Choroid plexus epithelial cell (primary cell): ENCODE results near the gene HOXB7.

Experiments
- DNase-seq: peaks from one replicate; pipeline ENCODE4 v3.0.0-alpha.2; 2010; ENCODE audit warnings: low read depth
- H3K4me3 ChIP-seq: 2 replicates; pipeline ENCODE4 v1.5.1; 2011; ENCODE audit warnings: low read depth, mild to moderate bottlenecking, control low read depth, low read length, moderate library complexity
- CTCF ChIP-seq: conservative IDR thresholded peaks from 2 replicates; pipeline ENCODE4 v1.5.1; 2011; ENCODE audit warnings: low read depth, mild to moderate bottlenecking, control low read depth, inconsistent platforms, low read length, moderate library complexity

Gene HOXB7

GRCh38 chr17:48564188-48565021 is 46.4 kb downstream of the HOXB7 start:
- no peak for TF ChIP-seq CTCF
- no peak overlapping the region for H3K4me3 ChIP-seq
- DNase-seq = no peak

- H3K4me3 ChIP-seq = no peak overlapping the region
- TF ChIP-seq CTCF = no peak
- DNase-seq = no peak
Measured at GRCh38 chr17:48563867-48564187, 47.0 kb downstream of the HOXB7 start.

- DNase-seq = no peak
- no peak overlapping the region for H3K4me3 ChIP-seq
- TF ChIP-seq CTCF = no peak
Measured at GRCh38 chr17:48563385-48563838, 47.4 kb downstream of the HOXB7 start.

GRCh38 chr17:48562934-48563333 is 47.9 kb downstream of the HOXB7 start:
- TF ChIP-seq CTCF = no peak
- DNase-seq = no peak
- H3K4me3 ChIP-seq = no peak overlapping the region

- no peak for DNase-seq
- no peak overlapping the region for H3K4me3 ChIP-seq
- TF ChIP-seq CTCF = no peak
Measured at GRCh38 chr17:48561884-48562810, 48.7 kb downstream of the HOXB7 start.

GRCh38 chr17:48559840-48560817 is 50.7 kb downstream of the HOXB7 start:
- no peak overlapping the region for H3K4me3 ChIP-seq
- DNase-seq = no peak
- no peak for TF ChIP-seq CTCF
